CD4-positive, CD25-positive, alpha-beta regulatory T cell (primary cell): ENCODE results near the gene ANK3. TPM values are rescaled to one million over a fixed set of nuclear protein-coding genes. Genes with fewer than 3 reads are reported as not detected.

Source experiments
- ATAC-seq, 2 donors: fragments of 150-1000 bp; cut with Tn5 transposase; one replicate each; pipeline ENCODE4 v1.10.0; 2021; ENCODE audit warnings: low read depth in 2 of 2, moderate number of reproducible peaks in 2 of 2, moderate library complexity in 1 of 2
- DNase-seq, 3 donors: peaks; one replicate each; pipeline versions ENCODE4 v3.0.0 to v3.0.0-alpha.2; 2012 to 2022; ENCODE audit warnings: mixed read lengths in 1 of 3
- H3K27ac ChIP-seq: one replicate; pipeline ENCODE4 v1.7.0; 2013; ENCODE audit warnings: mild to moderate bottlenecking, low read length; ENCODE audit not compliant: insufficient read depth, poor library complexity, severe bottlenecking
- H3K27me3 ChIP-seq: one replicate; pipeline ENCODE4 v1.7.0; 2013; ENCODE audit warnings: low read length; ENCODE audit not compliant: control insufficient read depth, insufficient read depth
- H3K36me3 ChIP-seq: one replicate; pipeline ENCODE4 v1.7.0; 2013; ENCODE audit warnings: mild to moderate bottlenecking, low read length, moderate library complexity; ENCODE audit not compliant: control insufficient read depth, insufficient read depth
- H3K4me1 ChIP-seq: 2 replicates; pipeline ENCODE4 v1.7.0; 2013; ENCODE audit warnings: mild to moderate bottlenecking, low read length; ENCODE audit not compliant: insufficient read depth, control insufficient read depth, poor library complexity, severe bottlenecking
- H3K4me3 ChIP-seq: one replicate; pipeline ENCODE4 v1.7.0; 2013; ENCODE audit warnings: low read depth, mild to moderate bottlenecking, low read length, moderate library complexity
- H3K9me3 ChIP-seq, 2 experiments: 1 replicate in 1 of 2; 2 replicates in 1 of 2; pipeline ENCODE4 v1.7.0; 2013; ENCODE audit warnings: low read length in 2 of 2, mild to moderate bottlenecking in 1 of 2, moderate library complexity in 1 of 2; ENCODE audit not compliant: control insufficient read depth in 2 of 2
- H3K27ac Mint-ChIP-seq, 3 donors: one replicate each; pipeline ENCODE4 v1.8.0; 2020 to 2022; ENCODE audit warnings: mild to moderate bottlenecking in 3 of 3, mixed read lengths in 3 of 3, moderate library complexity in 2 of 3
- H3K27me3 Mint-ChIP-seq: one replicate; pipeline ENCODE4 v1.8.0; 2022; ENCODE audit warnings: mild to moderate bottlenecking, mixed read lengths
- H3K36me3 Mint-ChIP-seq: one replicate; pipeline ENCODE4 v1.8.0; 2020; ENCODE audit warnings: mixed read lengths
- H3K4me1 Mint-ChIP-seq, 4 donors: one replicate each; pipeline ENCODE4 v1.8.0; 2020 to 2022; ENCODE audit warnings: mixed read lengths in 4 of 4, mild to moderate bottlenecking in 1 of 4
- H3K4me3 Mint-ChIP-seq, 4 donors: one replicate each; pipeline ENCODE4 v1.8.0; 2020 to 2022; ENCODE audit warnings: mild to moderate bottlenecking in 4 of 4, mixed read lengths in 4 of 4, moderate library complexity in 3 of 4
- H3K9me3 Mint-ChIP-seq, 7 donors: one replicate each; pipeline ENCODE4 v1.8.0; 2020 to 2022; ENCODE audit warnings: mixed read lengths in 7 of 7, mild to moderate bottlenecking in 3 of 7, moderate library complexity in 2 of 7
- polyA plus RNA-seq, 4 donors: library from polyadenylated mRNA; unstranded; fragments of 300-500 nt; fragmentation: Illumina TruSeq; gene quantifications; one replicate each; pipeline ENCODE4 v1.2.3, GENCODE V29; 2021
- total RNA-seq: library from RNA; stranded (reverse); gene quantifications from one replicate; pipeline ENCODE4 v1.2.3, GENCODE V29; 2022

ANK3 gene
- total and polyA plus RNA-seq, 5 donors from 2014 or later = 1.8 to 32.6 (median 3.1) TPM

DNA sequence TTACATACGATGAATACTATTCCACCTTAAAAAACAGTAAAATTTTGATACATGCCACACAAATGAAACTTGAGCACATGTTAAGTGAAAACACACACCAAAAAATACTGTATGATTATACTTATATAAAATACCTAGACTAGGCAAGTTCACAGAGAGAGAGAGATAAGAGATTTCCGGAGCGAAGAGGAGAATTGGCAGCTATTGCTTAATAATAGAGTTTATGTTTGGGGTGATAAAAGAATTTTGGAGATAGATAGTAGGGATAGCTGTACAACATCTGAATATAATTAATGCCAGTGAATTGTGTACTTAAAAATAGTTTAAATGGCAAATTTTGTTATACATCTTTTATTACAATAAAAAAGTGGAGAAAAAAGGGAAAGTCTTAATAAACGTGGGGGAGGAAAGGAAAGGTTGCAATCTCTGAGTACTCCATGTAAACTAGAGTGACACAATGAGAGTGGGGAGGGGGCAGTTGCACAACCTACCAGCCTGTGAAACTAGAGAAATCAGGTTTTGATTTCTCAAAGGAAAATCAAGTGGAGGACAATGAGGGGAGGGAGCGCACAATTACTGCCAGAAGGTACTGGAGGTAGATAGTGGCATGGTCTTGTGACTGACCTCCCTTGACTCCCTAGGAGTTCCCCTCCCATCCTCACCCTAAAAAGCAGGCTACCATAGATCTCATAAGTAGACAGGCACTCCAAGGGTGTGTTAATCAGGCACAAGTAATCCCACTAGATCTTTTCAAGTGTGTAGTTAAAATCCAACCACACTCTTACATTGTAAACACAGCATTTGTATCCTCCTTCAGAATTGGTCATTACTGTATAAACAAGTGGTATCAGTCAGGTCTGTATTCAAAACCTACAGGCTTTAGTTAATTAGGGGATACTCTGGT lies 31.6 kb upstream of the ANK3 start:
- peaks cover 0 to 1% (median 0%) of the 10 kb centered on the region in 7 donors for H3K9me3 Mint-ChIP-seq
- H3K4me3 Mint-ChIP-seq = no peak overlapping the region
- H3K4me1 Mint-ChIP-seq = no peaks in the 10 kb centered on the region

GRCh38 chr10:60419249-60419648 lies 29.6 kb upstream of the ANK3 start:
- no peak for DNase-seq
- Histone ChIP-seq H3K27ac (no peak overlapping the region), H3K27me3 (no peaks in the 10 kb centered on the region), H3K36me3 (no peaks in the 10 kb centered on the region), H3K4me1 (no peaks in the 10 kb centered on the region), H3K9me3 (no peaks in the 10 kb centered on the region), H3K4me3 (no peak overlapping the region)
- no peak overlapping the region for H3K4me3 Mint-ChIP-seq
- H3K9me3 Mint-ChIP-seq = peaks cover 0 to 1% (median 0%) of the 10 kb centered on the region in 7 donors
- H3K27me3 Mint-ChIP-seq = no peaks in the 10 kb centered on the region
- H3K27ac Mint-ChIP-seq = no peak overlapping the region
- H3K4me1 Mint-ChIP-seq = no peaks in the 10 kb centered on the region
- no peaks in the 10 kb centered on the region for H3K36me3 Mint-ChIP-seq
- ATAC-seq = no peak

More for the DNA sequence above, 31.6 kb upstream of the ANK3 start:
- H3K27me3 Mint-ChIP-seq = no peaks in the 10 kb centered on the region
- H3K36me3 ChIP-seq = no peaks in the 10 kb centered on the region
- no peak overlapping the region for H3K27ac ChIP-seq
- no peak overlapping the region for H3K4me3 ChIP-seq
- ATAC-seq (no peak), DNase-seq (no peak)
- no peak overlapping the region for H3K27ac Mint-ChIP-seq
- H3K9me3 ChIP-seq = no peaks in the 10 kb centered on the region
- H3K4me1 ChIP-seq = no peaks in the 10 kb centered on the region
- H3K27me3 ChIP-seq = no peaks in the 10 kb centered on the region
- no peaks in the 10 kb centered on the region for H3K36me3 Mint-ChIP-seq

DNA sequence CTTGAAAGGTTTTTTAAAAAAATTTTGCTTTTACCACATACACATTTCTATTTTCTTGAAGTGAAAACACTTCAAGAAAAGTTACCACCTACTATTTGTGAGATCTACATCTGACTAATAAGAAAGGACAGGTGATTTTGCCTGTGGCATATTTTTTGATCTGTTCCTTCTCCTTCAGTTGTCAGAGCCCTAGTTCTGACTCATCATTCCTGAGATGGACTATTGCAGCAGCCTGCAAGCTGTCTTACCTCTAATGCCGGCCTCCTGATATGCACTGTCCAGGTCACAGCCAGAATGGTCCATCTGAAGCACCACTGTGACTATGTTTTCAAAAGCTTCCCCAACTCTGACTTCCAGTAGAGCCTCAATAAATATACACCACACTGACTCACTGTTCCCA lies 28.2 kb upstream of the ANK3 start:
- Histone ChIP-seq H3K27ac (no peak overlapping the region), H3K4me3 (no peak overlapping the region), H3K4me1 (no peaks in the 10 kb centered on the region), H3K27me3 (no peaks in the 10 kb centered on the region), H3K36me3 (no peaks in the 10 kb centered on the region), H3K9me3 (no peaks in the 10 kb centered on the region)
- Mint-ChIP-seq H3K9me3 (peaks cover 0 to 1% (median 0%) of the 10 kb centered on the region in 7 donors), H3K27ac (no peak overlapping the region), H3K36me3 (no peaks in the 10 kb centered on the region), H3K4me3 (no peak overlapping the region), H3K27me3 (no peaks in the 10 kb centered on the region), H3K4me1 (no peaks in the 10 kb centered on the region)
- no peak for ATAC-seq
- no peak for DNase-seq

- no peaks in the 10 kb centered on the region for H3K36me3 Mint-ChIP-seq
- H3K9me3 Mint-ChIP-seq = peaks cover 0 to 1% (median 0%) of the 10 kb centered on the region in 7 donors
- H3K27ac Mint-ChIP-seq = no peak overlapping the region
- Histone ChIP-seq H3K36me3 (no peaks in the 10 kb centered on the region), H3K4me3 (no peak overlapping the region), H3K9me3 (no peaks in the 10 kb centered on the region), H3K27ac (no peak overlapping the region), H3K27me3 (no peaks in the 10 kb centered on the region), H3K4me1 (no peaks in the 10 kb centered on the region)
- H3K27me3 Mint-ChIP-seq = no peaks in the 10 kb centered on the region
- no peak for DNase-seq
- ATAC-seq = no peak
- no peak overlapping the region for H3K4me3 Mint-ChIP-seq
- H3K4me1 Mint-ChIP-seq = no peaks in the 10 kb centered on the region
Observed at GRCh38 chr10:60417024-60417423, 27.3 kb upstream of the ANK3 start.

- Histone ChIP-seq H3K9me3 (no peaks in the 10 kb centered on the region), H3K27ac (no peak overlapping the region), H3K4me3 (no peak overlapping the region), H3K4me1 (no peaks in the 10 kb centered on the region), H3K27me3 (no peaks in the 10 kb centered on the region), H3K36me3 (no peaks in the 10 kb centered on the region)
- H3K36me3 Mint-ChIP-seq = no peaks in the 10 kb centered on the region
- no peak overlapping the region for H3K4me3 Mint-ChIP-seq
- H3K4me1 Mint-ChIP-seq = no peaks in the 10 kb centered on the region
- no peaks in the 10 kb centered on the region for H3K27me3 Mint-ChIP-seq
- H3K9me3 Mint-ChIP-seq = peaks cover 0 to 1% (median 0%) of the 10 kb centered on the region in 7 donors
- DNase-seq = no peak
- no peak for ATAC-seq
- no peak overlapping the region for H3K27ac Mint-ChIP-seq
Observed at GRCh38 chr10:60414877-60415585, 25.4 kb upstream of the ANK3 start.

DNA sequence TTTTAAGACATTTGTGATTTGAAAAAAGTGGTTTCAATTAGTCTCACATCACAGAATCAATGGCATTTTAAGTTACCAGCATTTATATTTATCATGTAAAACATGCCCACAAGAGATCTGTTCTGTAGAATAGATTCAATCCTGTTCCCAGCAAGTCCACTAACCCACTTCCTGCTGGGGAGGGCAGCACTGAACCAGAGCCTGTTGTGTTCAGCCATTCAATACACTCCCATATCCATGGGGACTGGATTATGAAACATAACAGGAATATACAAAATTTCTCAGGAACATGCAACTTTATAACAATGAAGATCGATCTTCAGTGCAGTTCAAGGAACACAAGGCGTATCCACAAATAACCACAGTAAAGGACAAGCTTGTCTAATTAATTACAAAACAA lies 24.4 kb upstream of the ANK3 start:
- DNase-seq = no peak
- no peaks in the 10 kb centered on the region for H3K9me3 ChIP-seq
- H3K4me1 ChIP-seq = no peaks in the 10 kb centered on the region
- Mint-ChIP-seq H3K4me1 (no peaks in the 10 kb centered on the region), H3K27ac (no peak overlapping the region), H3K4me3 (no peak overlapping the region), H3K9me3 (peaks cover 0 to 1% (median 0%) of the 10 kb centered on the region in 7 donors), H3K27me3 (no peaks in the 10 kb centered on the region), H3K36me3 (no peaks in the 10 kb centered on the region)
- H3K4me3 ChIP-seq = no peak overlapping the region
- H3K36me3 ChIP-seq = no peaks in the 10 kb centered on the region
- H3K27me3 ChIP-seq = no peaks in the 10 kb centered on the region
- ATAC-seq = no peak
- H3K27ac ChIP-seq = no peak overlapping the region

DNA sequence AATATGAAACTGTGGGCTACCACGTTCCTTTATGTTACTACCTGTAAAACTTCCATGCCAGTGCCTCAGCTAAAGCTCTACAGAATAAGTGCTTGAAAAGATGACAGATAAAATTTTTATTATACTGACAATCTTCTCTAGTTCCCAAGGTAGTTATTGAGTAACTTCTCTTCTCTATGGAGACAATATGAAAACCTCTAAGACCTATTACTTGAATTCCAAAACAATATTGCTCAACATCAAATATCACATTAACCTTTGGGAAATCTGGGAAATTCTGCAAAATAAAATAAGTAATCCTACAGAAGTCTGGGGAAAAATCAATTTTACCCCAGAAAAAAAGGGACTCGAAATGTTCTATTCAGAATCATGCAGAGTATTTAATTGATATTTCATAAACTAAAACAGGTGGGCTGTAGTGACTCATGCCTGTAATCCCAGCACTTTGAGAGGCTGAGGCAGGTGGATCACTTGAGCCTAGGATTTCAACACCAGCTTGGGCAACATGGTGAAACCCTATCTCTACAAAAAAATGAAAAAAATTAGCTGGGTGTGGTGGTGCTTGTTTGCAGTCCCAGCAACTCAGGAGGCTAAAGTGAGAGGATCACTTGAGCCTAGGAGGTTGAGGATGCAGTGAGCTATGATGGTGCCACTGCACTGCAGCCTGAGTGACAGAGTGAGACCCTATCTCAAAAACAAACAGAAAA lies 23.8 kb upstream of the ANK3 start:
- Mint-ChIP-seq H3K4me1 (no peaks in the 10 kb centered on the region), H3K27ac (no peak overlapping the region), H3K36me3 (no peaks in the 10 kb centered on the region), H3K4me3 (no peak overlapping the region), H3K27me3 (no peaks in the 10 kb centered on the region), H3K9me3 (peaks cover 0 to 3% (median 0%) of the 10 kb centered on the region in 7 donors)
- ATAC-seq = no peak
- Histone ChIP-seq H3K27me3 (no peaks in the 10 kb centered on the region), H3K4me3 (no peak overlapping the region), H3K4me1 (no peaks in the 10 kb centered on the region), H3K9me3 (no peaks in the 10 kb centered on the region), H3K36me3 (no peaks in the 10 kb centered on the region), H3K27ac (no peak overlapping the region)
- DNase-seq = no peak
